SJSA1 (cell line): Measurements from ENCODE around the gene AGPAT4. TPM values are rescaled to one million over a fixed set of nuclear protein-coding genes. Genes with fewer than 3 reads are reported as not detected.

ENCODE experiments used
- DNase-seq, 2 experiments: peaks; one replicate each; pipeline ENCODE4 v3.0.0-alpha.2; 2015 to 2020; ENCODE audit warnings: low spot score in 2 of 2, low read depth in 1 of 2
- H3K27ac ChIP-seq: fragments of 250-450 bp; sonication (Bioruptor Pico); 2 replicates; pipeline ENCODE4 v1.5.1; 2020; ENCODE audit warnings: mild to moderate bottlenecking, moderate library complexity
- H3K27me3 ChIP-seq: fragments of 250-450 bp; sonication (Bioruptor Pico); replicated peaks from 2 replicates; pipeline ENCODE4 v1.5.1; 2020; ENCODE audit warnings: mild to moderate bottlenecking, moderate library complexity
- H3K36me3 ChIP-seq: fragments of 250-450 bp; sonication (Bioruptor Pico); 2 replicates; pipeline ENCODE4 v1.5.1; 2020; ENCODE audit warnings: mild to moderate bottlenecking
- H3K4me1 ChIP-seq: fragments of 250-450 bp; sonication (Bioruptor Pico); replicated peaks from 2 replicates; pipeline ENCODE4 v1.6.1; 2021; ENCODE audit warnings: mild to moderate bottlenecking
- H3K4me3 ChIP-seq: fragments of 250-450 bp; sonication (Bioruptor Pico); 2 replicates; pipeline ENCODE4 v1.5.1; 2020; ENCODE audit warnings: mild to moderate bottlenecking
- H3K9me3 ChIP-seq: fragments of 250-450 bp; sonication (Bioruptor Pico); replicated peaks from 2 replicates; pipeline ENCODE4 v1.5.1; 2020; ENCODE audit warnings: mild to moderate bottlenecking
- total RNA-seq: library from RNA; depleted of rRNA; stranded (reverse); fragments of >200 nt; shearing (Covaris generic); gene quantifications from 2 replicates; pipeline ENCODE4 v1.2.3, GENCODE V29; 2014

The AGPAT4 gene
- total RNA-seq, 1 experiment from 2014 or later: 6.2 TPM

DNA sequence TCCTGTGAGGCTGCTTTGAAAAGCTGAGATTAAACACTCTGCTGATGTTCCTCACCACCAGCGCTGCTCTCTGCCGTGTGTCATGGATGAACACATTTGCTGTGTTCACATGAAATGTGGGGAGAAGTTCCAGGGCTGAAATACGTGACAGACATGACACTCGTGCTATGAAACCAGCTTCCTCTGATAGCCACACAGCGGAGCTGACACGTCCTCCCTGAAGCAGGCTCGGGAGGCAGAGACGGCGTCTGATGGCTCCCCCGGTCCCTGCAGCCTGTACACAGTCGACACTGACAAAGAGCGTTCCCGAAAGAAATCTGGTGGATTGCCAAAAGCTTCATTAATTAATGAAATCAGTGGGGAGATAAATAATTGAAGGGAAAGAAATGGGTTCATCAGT lies 17.5 kb downstream of the AGPAT4 start:
- Histone ChIP-seq H3K4me3 (no peak overlapping the region), H3K4me1 (peaks cover 20% of the 10 kb centered on the region), H3K9me3 (no peaks in the 10 kb centered on the region), H3K36me3 (peaks cover 20% of the 10 kb centered on the region), H3K27ac (no peak overlapping the region), H3K27me3 (no peaks in the 10 kb centered on the region)
- DNase-seq: no peak

DNA sequence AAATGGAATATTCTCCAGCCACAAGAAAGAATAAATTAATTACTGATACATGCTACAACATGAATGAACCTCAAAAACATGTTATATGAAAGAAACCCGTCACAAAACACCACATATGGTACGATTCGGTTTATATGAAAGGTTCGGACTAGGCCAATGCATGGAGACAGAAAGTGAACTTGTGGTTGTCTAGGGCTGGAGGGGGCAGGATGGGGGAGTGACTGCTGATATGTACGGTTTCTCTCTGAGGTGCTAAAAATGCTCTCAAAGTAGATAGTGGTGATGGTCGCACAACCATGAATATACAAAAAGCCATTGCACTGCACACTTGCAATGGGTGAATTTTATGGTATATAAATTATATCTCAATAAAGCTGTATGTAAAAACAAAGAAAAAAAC lies 18.3 kb downstream of the AGPAT4 start:
- no peaks in the 10 kb centered on the region for H3K9me3 ChIP-seq
- H3K4me3 ChIP-seq: no peak overlapping the region
- DNase-seq: no peak
- H3K4me1 ChIP-seq: peaks cover 20% of the 10 kb centered on the region
- H3K27ac ChIP-seq: no peak overlapping the region
- H3K36me3 ChIP-seq: peaks cover 20% of the 10 kb centered on the region
- no peaks in the 10 kb centered on the region for H3K27me3 ChIP-seq

DNA sequence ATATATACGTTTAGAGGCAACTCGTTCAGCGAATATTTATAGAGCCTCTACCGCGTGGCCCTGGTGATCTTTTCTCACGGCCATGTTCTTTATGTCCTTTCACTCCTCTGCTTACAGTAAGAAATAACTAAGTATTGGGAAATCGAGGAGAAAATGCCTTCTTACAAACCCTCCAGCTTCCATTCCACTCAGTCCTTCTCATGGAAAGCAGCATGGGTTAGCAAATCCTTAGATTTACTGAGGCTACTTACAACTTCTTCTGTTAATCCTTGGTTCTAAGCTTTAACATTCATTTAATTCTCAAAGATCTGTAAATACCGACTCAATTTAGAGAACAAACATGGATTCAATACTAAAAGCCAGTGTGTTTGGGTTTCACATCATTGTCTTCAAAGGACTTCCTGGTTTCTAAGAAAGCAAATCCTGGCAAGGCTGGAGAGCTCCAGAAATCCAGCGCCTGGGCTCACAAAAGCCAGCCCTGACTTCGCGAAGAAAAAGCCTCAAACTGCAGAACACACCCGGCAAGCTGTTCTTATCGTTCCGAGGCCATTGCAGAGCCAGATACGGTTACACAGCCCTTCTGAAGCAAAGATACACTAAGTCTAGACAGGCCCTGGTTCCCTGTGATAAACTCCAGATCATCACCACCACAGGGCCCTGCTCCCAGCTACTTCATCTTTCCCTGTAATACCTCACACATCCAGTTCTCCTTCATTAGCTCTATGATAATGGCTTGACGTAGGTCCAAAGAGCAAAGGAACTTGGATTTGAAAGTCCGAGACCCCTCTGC lies 19.2 kb downstream of the AGPAT4 start:
- DNase-seq: no peak
- Histone ChIP-seq H3K9me3 (no peaks in the 10 kb centered on the region), H3K36me3 (peaks cover 15% of the 10 kb centered on the region), H3K27me3 (no peaks in the 10 kb centered on the region), H3K27ac (no peak overlapping the region), H3K4me3 (no peak overlapping the region), H3K4me1 (peaks cover 20% of the 10 kb centered on the region)

DNA sequence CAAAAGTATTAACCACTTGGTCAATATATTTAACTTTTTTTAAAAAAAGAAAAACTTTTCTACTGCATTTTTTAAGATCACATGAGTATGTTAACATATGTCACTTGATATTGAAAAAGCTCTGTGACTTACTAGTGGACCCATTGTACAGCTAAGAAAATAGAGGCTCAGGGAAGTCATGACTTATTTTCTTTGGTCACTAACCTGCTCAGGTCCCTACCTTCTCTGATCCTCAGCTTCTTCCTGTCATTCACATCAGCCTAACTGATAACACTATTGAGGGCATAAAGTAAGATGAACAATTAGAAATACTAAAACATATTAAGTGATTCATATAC lies 19.8 kb downstream of the AGPAT4 start:
- H3K9me3 ChIP-seq: no peaks in the 10 kb centered on the region
- peaks cover 9% of the 10 kb centered on the region; the same call in 1 of the 2 replicates for H3K36me3 ChIP-seq
- H3K4me1 ChIP-seq: peaks cover 20% of the 10 kb centered on the region
- no peak overlapping the region for H3K27ac ChIP-seq
- H3K27me3 ChIP-seq: no peaks in the 10 kb centered on the region
- DNase-seq: no peak
- no peak overlapping the region for H3K4me3 ChIP-seq

DNA sequence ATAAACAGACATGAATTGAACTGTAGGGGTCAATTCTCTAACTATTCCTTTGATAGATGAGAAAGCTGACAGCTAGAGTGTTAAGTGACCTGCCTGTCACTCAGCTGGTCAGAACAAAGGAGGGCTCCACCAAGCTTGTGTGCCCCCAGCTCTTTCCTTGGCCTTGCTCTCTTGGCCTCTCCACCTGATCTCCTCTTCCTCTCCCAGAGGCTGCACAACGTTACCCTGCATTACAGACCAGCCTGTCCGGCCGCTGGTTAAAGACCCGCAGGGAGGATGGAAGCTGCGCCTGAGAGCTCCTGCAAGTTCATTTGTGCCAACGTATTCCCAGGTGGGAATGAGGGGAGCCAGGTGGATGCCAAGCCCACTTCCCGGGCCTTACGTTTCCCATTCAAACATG lies 22.5 kb downstream of the AGPAT4 start:
- Histone ChIP-seq H3K27ac (no peak overlapping the region), H3K4me3 (no peak overlapping the region), H3K9me3 (no peaks in the 10 kb centered on the region), H3K36me3 (no peaks in the 10 kb centered on the region; the same call in 1 of the 2 replicates), H3K27me3 (no peaks in the 10 kb centered on the region), H3K4me1 (no peaks in the 10 kb centered on the region)
- no peak for DNase-seq

DNA sequence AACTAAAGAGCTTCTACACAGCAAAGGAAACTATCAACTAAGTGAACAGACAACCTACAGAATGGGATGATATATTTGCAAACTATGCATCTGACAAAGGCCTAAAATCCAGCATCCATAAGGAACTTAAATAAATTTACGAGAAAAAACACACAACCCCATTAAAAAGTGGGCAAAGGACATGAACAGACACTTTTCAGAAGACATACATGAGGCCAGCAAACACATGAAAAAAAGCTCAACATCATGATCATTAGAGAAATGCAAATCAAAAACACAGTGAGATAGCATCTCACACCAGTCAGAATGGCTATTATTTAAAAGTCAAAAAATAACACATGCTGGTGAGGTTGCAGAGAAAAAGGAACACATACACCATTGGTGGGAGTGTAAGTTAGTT lies 24.5 kb downstream of the AGPAT4 start:
- no peak overlapping the region for H3K27ac ChIP-seq
- H3K36me3 ChIP-seq: peaks cover 7% of the 10 kb centered on the region
- H3K27me3 ChIP-seq: no peaks in the 10 kb centered on the region
- DNase-seq: no peak
- no peak overlapping the region for H3K4me3 ChIP-seq
- no peaks in the 10 kb centered on the region for H3K9me3 ChIP-seq
- H3K4me1 ChIP-seq: no peaks in the 10 kb centered on the region

DNA sequence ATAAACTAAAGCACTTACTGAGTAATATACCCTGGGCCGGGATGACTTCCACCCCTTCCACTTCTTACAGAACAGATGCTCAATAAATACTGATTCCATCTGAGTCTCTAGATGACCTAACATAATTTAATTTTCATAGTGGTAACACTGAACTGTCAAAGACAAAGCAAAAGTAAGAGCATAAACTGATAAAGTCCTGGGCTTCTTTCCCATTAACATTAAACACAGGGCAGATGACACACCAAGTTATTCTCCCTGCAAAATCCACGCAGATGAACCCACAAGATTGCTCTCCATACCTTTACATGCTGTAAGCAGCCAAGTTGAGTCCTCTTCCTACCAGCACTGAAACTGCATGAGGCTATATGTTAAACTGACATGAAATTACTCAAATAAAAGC lies 27.1 kb downstream of the AGPAT4 start:
- Histone ChIP-seq H3K9me3 (no peaks in the 10 kb centered on the region), H3K36me3 (peaks cover 10% of the 10 kb centered on the region), H3K27ac (no peak overlapping the region), H3K4me1 (no peaks in the 10 kb centered on the region), H3K4me3 (no peak overlapping the region), H3K27me3 (no peaks in the 10 kb centered on the region)
- no peak for DNase-seq

DNA sequence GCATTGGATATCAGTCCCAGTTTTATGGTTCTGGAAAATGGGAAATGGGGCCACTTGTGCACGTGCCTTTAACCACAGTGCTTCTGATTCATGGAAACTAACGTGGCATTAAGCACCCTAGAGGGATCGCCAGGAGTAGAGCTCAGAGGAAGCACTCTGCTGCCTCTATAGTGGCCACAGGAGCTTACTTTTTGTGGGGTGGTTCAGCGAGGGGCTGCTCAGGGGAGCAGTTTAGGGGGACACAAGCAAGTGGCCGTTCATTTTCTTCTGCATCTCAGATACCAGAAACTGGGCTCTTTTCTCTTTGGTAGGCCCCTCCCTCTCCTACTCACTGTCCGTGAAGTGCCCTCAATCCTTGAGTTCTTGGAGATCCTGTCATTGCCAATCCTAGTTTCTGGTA lies 28.5 kb downstream of the AGPAT4 start:
- H3K27ac ChIP-seq: no peak overlapping the region
- no peaks in the 10 kb centered on the region for H3K27me3 ChIP-seq
- DNase-seq: no peak
- H3K36me3 ChIP-seq: peaks cover 10% of the 10 kb centered on the region
- H3K4me1 ChIP-seq: no peaks in the 10 kb centered on the region
- H3K4me3 ChIP-seq: no peak overlapping the region
- H3K9me3 ChIP-seq: no peaks in the 10 kb centered on the region

DNA sequence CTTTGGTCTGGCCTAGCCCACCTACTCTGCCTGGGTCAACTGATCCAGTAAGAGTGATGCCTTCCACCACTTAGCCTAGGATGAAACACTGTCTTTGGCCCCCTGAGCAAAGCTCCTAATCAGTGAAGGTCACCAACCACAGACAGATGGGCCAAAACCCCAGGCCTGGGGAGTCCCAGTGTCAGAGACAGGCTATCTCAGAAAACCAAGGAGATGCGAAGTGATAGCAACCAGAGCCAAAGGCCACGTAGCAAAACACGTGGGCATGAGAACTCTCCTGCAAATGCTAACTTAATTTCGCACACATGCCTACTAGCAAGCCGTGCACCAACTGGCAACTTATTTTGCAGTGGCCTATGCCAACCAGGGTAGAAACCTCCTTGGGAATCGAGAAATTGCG lies 29.1 kb downstream of the AGPAT4 start:
- no peaks in the 10 kb centered on the region for H3K9me3 ChIP-seq
- no peak overlapping the region for H3K27ac ChIP-seq
- no peak for DNase-seq
- no peak overlapping the region for H3K4me3 ChIP-seq
- H3K36me3 ChIP-seq: peaks cover 10% of the 10 kb centered on the region
- H3K27me3 ChIP-seq: no peaks in the 10 kb centered on the region
- H3K4me1 ChIP-seq: no peaks in the 10 kb centered on the region

DNA sequence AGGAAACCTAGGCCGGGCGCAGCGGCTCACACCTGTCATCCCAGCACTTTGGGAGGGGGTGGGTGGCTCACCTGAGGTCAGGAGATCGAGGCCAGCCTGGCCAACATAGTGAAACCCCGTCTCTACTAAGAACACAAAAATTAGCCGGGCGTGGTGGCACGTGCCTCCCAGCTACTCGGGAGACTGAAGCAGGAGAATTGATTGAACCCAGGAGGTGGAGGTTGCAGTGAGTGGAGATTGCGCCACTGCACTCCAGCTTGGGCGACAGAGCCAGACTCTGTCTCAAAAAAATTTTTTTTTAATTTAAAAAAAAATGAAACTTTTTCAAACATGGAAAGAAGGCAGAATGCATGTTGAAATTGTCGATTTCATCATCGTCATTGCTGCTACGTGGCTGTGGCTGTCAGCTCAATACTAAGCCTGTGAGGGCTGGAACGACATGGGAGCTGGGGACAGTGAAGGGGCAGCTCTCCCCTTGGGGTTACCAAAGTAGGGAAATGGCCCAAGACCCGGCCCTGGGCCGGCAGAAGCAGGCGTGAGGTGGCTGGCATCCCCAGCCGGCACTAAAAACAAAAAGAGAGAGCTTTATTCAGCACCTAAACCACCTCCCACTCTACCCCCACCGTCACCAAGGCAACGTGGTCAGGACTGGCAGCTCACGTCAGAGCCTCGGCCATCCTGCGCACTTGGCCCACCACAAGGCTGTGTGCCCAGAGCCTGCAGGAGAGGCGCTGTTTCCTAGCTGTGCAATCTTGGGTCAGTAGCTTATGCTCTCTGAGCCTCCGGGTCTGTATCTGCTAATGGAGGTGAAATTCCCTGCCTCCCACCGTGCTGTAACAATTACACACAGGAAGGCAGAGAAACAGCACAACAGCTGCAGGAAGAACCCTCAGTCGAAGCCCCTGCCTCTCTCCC lies 30.8 kb downstream of the AGPAT4 start:
- Histone ChIP-seq H3K4me1 (no peaks in the 10 kb centered on the region), H3K4me3 (no peak overlapping the region), H3K27ac (no peak overlapping the region), H3K36me3 (peaks cover 14% of the 10 kb centered on the region), H3K27me3 (no peaks in the 10 kb centered on the region), H3K9me3 (no peaks in the 10 kb centered on the region)
- DNase-seq: no peak

DNA sequence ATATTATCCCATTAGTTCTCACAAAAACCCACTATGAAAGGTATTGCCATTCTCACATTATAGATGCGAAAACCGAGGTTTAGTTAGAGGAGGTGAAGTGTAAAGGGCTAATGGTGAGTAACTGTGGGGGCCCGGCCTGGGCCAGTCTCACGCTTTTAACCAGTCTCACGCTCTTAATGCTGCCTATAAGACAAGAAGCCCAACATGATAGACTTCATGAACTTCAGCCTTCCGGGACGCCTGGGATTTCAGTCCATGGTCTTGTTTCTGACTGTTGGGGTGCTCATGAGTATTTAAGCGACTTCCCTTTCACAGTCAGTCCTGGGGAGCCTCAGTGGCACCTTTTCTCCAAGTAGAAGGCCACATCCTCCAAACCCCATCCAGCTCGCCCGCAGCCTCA lies 31.7 kb downstream of the AGPAT4 start:
- no peak overlapping the region for H3K4me3 ChIP-seq
- H3K36me3 ChIP-seq: peaks cover 14% of the 10 kb centered on the region
- H3K27me3 ChIP-seq: no peaks in the 10 kb centered on the region
- H3K9me3 ChIP-seq: no peaks in the 10 kb centered on the region
- no peak overlapping the region for H3K27ac ChIP-seq
- H3K4me1 ChIP-seq: no peaks in the 10 kb centered on the region
- DNase-seq: no peak

DNA sequence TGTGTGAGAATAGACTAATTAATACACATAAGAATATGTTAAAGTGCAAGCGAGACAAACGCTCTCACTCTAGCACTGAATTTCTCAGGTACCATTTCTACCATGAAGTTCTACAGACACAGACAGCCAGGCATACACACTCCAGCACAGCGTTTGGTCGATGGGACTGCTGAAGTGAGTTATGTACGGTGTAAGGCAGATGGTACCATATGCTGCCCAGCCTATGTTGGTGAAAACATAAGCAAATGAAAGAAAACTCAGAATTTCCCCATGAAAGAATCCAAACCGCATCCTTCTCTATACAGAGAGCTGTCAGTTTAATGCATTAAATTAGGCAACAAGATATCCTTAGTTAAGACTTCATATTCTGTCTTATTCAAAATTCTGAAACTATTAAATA lies 34.9 kb downstream of the AGPAT4 start:
- peaks cover 7% of the 10 kb centered on the region for H3K4me1 ChIP-seq
- no peaks in the 10 kb centered on the region for H3K9me3 ChIP-seq
- peaks cover 7% of the 10 kb centered on the region; the same call in 1 of the 2 replicates for H3K36me3 ChIP-seq
- H3K27ac ChIP-seq: no peak overlapping the region
- H3K27me3 ChIP-seq: no peaks in the 10 kb centered on the region
- no peak for DNase-seq
- H3K4me3 ChIP-seq: no peak overlapping the region

DNA sequence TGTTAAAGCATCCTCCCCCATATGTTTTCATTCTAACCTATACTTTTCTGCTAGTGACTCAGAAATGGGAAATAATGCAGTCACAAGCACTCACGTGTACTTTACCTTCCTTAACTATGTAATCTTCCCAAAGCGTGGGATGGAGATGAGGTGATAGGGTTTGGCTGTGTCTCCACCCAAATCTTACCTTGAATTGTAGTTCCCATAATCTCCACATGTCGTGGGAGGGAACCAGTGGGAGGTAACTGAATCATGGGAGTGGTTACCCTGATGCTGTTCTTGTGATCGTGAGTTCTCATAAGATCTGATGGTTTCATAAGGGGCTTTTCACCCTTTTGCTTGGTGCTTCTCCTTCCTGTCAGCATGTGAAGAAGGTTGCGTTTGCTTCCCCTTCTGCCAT lies 35.4 kb downstream of the AGPAT4 start:
- peaks cover 4% of the 10 kb centered on the region; the same call in 1 of the 2 replicates for H3K36me3 ChIP-seq
- no peaks in the 10 kb centered on the region for H3K9me3 ChIP-seq
- no peak overlapping the region for H3K4me3 ChIP-seq
- H3K4me1 ChIP-seq: peaks cover 8% of the 10 kb centered on the region
- DNase-seq: no peak
- no peaks in the 10 kb centered on the region for H3K27me3 ChIP-seq
- H3K27ac ChIP-seq: no peak overlapping the region

DNA sequence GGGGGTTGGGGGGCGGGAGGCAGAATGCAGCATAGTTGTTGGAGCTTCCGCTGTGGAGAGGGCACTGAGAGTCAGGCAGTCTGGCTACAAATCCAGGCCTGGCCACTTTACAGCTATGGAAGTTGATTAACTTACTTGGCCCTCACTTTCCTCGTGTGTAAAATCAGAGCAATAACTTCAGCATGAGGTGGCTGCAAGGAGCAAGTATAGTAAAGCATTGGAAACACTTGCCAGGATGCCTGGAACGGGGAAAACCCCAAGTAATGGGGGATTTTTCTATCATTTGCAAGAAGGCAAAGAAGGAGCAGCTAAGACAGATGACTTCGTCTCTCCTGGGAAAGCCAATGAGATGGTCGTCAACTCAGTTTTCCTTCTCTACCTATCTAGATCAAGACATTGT lies 35.8 kb downstream of the AGPAT4 start:
- Histone ChIP-seq H3K27me3 (no peaks in the 10 kb centered on the region), H3K27ac (no peak overlapping the region), H3K36me3 (peaks cover 4% of the 10 kb centered on the region; the same call in 1 of the 2 replicates), H3K4me1 (peaks cover 8% of the 10 kb centered on the region), H3K4me3 (no peak overlapping the region), H3K9me3 (no peaks in the 10 kb centered on the region)
- DNase-seq: no peak
